ENCODE measurements around the gene RUNX3.

The RUNX3 gene

DNA sequence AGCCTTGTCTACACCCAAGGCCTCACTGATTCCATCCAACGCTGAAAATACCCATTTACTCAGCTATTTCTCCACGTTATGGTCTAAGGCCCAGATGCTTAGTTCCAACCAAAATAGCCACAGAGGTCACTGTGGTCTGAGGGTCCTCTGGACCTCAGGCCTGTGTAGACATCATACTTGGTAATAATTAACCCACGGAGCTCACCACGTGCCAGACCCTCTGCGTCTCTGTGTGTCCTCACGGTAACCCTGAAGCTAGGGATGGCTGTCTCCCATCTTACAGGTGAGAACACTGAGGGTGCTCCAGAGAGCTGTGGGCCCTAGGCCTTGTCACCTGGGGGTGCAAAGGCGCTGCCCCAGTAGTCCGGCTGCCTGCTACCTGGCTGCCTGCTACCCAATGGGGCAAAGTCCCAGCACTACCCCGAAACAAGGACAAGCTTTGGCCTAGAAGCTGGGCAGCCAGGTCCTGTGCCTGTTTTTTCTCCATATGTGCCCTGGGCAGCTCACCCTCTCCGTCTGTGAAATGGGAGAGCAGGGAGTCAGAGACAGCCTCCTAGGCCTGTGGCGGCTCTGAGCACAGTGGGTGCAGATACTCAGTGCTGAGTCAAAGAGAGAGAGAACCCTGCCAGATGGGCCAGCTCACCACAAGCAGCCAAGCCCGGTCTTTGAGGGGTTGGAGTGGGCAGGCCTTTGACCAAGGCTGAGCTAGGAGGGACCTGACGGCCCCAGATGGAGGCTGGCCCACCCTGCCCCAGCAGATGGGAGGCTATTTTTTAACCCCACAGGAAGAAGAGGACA lies 17.0 kb upstream of the RUNX3 start:
- Histone ChIP-seq H3K36me3 (no peaks in the 10 kb centered on the region), H3K27me3 (no peaks in the 10 kb centered on the region), H3K4me1 (ENCODE audit: control insufficient read depth in 1 of 2, insufficient read depth in 1 of 2, low read depth in 1 of 2, low read length in 1 of 2) (no peaks in the 10 kb centered on the region), H3K4me3 (ENCODE audit: low read depth in 1 of 2, low read length in 1 of 2) (no peak overlapping the region), H3K27ac (no peak overlapping the region), H3K9me3 (no peaks in the 10 kb centered on the region)
- TF ChIP-seq CTCF (IDR thresholded peaks at IDR 0.05), result no peak

- Histone ChIP-seq H3K4me1 (ENCODE audit: control insufficient read depth in 1 of 2, insufficient read depth in 1 of 2, low read depth in 1 of 2, low read length in 1 of 2) (no peaks in the 10 kb centered on the region), H3K9me3 (no peaks in the 10 kb centered on the region), H3K4me3 (ENCODE audit: low read depth in 1 of 2, low read length in 1 of 2) (no peak overlapping the region), H3K27ac (no peak overlapping the region), H3K27me3 (no peaks in the 10 kb centered on the region), H3K36me3 (no peaks in the 10 kb centered on the region)
- TF ChIP-seq CTCF (IDR thresholded peaks at IDR 0.05), result no peak
Observed at GRCh38 chr1:24945354-24946326, 15.6 kb upstream of the RUNX3 start.

DNA sequence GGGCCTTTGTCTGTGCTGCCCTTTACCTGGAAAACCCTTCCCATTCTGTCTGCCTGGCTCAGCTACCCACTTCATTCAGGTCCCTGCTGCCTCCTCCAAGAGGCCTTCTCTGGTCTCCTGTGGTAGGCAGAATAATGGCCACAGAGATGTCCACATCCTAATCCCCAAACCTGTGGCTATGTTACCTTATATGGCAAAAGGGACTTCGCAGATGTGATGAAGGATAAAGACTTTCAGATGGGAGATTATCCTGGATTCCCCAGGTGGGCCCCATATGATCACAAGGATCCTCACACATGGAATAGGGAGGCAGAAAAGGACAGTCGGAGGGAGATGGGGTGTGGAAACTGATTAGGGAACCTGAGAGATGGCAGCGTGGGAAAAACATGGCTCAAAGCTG lies 14.2 kb upstream of the RUNX3 start:
- Histone ChIP-seq H3K36me3 (no peaks in the 10 kb centered on the region), H3K27me3 (no peaks in the 10 kb centered on the region), H3K27ac (no peak overlapping the region), H3K4me1 (ENCODE audit: control insufficient read depth in 1 of 2, insufficient read depth in 1 of 2, low read depth in 1 of 2, low read length in 1 of 2) (no peaks in the 10 kb centered on the region), H3K4me3 (ENCODE audit: low read depth in 1 of 2, low read length in 1 of 2) (no peak overlapping the region), H3K9me3 (no peaks in the 10 kb centered on the region)
- no peak for TF ChIP-seq CTCF (IDR thresholded peaks at IDR 0.05)

DNA sequence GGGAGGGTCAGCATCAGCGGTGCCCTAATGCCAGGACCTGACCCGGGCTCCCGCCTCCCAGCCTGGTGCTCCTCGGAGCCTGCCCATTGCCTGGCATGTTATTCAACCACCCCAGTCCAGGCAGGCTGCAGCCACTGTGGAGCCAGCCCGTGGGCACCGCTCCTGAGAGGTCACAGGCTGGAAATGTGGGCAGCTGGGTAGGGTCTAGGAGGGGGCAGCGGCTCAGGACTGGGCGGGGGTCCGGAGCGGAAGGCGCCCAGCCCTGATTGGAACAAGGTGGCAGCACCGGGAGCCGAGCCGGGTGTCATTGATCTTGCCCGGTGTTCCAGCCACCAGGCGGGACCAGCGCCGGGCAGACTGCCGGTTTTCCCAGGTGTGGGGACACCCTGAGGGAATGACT lies 12.7 kb upstream of the RUNX3 start:
- Histone ChIP-seq H3K9me3 (no peaks in the 10 kb centered on the region), H3K36me3 (no peaks in the 10 kb centered on the region), H3K4me3 (ENCODE audit: low read depth in 1 of 2, low read length in 1 of 2) (no peak overlapping the region), H3K27me3 (no peaks in the 10 kb centered on the region), H3K27ac (no peak overlapping the region), H3K4me1 (ENCODE audit: control insufficient read depth in 1 of 2, insufficient read depth in 1 of 2, low read depth in 1 of 2, low read length in 1 of 2) (no peaks in the 10 kb centered on the region)
- no peak for TF ChIP-seq CTCF (IDR thresholded peaks at IDR 0.05)

DNA sequence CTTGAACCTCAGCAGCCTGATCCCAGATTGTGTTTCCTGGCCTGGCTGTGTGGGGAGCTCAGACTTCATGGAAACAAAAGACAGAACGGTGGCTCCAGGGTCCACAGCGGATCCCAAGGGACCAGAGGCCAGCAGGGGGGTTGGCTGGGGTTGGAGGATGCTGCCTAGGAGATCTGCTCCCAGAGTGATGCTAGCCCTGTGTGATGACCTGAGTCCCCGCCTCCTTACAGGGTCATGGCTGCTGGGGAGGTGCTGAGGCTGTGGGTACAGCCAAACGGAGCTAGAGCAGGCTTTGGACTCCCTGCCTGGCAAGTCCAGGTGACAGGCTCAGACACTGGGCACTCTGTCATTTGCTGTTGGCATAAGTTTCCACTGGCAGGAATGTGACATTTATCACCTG lies 11.5 kb upstream of the RUNX3 start:
- Histone ChIP-seq H3K9me3 (no peaks in the 10 kb centered on the region), H3K4me1 (ENCODE audit: control insufficient read depth in 1 of 2, insufficient read depth in 1 of 2, low read depth in 1 of 2, low read length in 1 of 2) (no peaks in the 10 kb centered on the region), H3K27me3 (no peaks in the 10 kb centered on the region), H3K36me3 (no peaks in the 10 kb centered on the region), H3K4me3 (ENCODE audit: low read depth in 1 of 2, low read length in 1 of 2) (no peak overlapping the region), H3K27ac (no peak overlapping the region)
- TF ChIP-seq CTCF (IDR thresholded peaks at IDR 0.05), result no peak
